Mesothelial cell of epicardium (in vitro differentiated cells): ENCODE measurements around the gene IRS4. TPM values are rescaled to one million over a fixed set of nuclear protein-coding genes. Genes with fewer than 3 reads are reported as not detected.
A peak's percentile ranks its signal among the peaks of the same experiment; 100 is the strongest.

Source experiments
- DNase-seq, 2 experiments: peaks; one replicate each; pipeline ENCODE4 v3.0.0; 2021; ENCODE audit warnings: low spot score in 2 of 2; ENCODE audit not compliant: unreplicated experiment in 2 of 2
- H3K27ac Mint-ChIP-seq: 2 replicates; pipeline ENCODE4 v1.8.0; 2021; ENCODE audit warnings: mixed read lengths
- H3K27me3 Mint-ChIP-seq: 2 replicates; pipeline ENCODE4 v1.8.0; 2021; ENCODE audit warnings: low read depth, mixed read lengths
- H3K36me3 Mint-ChIP-seq: 2 replicates; pipeline ENCODE4 v1.8.0; 2021; ENCODE audit warnings: mixed read lengths
- H3K4me1 Mint-ChIP-seq: 2 replicates; pipeline ENCODE4 v1.8.0; 2021; ENCODE audit warnings: mixed read lengths
- H3K4me3 Mint-ChIP-seq: 2 replicates; pipeline ENCODE4 v1.8.0; 2021; ENCODE audit warnings: mild to moderate bottlenecking, moderate library complexity, mixed read lengths
- H3K9me3 Mint-ChIP-seq: 2 replicates; pipeline ENCODE4 v1.8.0; 2021; ENCODE audit warnings: mixed read lengths
- CTCF ChIP-seq: fragments of 200-600 bp; sonication (generic); IDR thresholded peaks from one replicate; pipeline ENCODE4 v1.5.0; 2021; ENCODE audit warnings: antibody characterized with exemption; ENCODE audit not compliant: unreplicated experiment
- total RNA-seq: library from RNA; stranded (reverse); gene quantifications from 3 replicates; pipeline ENCODE4 v1.2.1, GENCODE V29; 2021

IRS4 gene
- total RNA-seq = 2.2 to 2.7 TPM (median 2.2 TPM) in 3 replicates

GRCh38 chrX:108736509-108737479 is at the start of gene IRS4:
IRS4 (minus strand) TSS chrX:108736563.
- no peaks in the 10 kb centered on the region for H3K9me3 Mint-ChIP-seq
- peaks cover 86% of the 10 kb centered on the region for H3K27me3 Mint-ChIP-seq
- no peak for TF ChIP-seq CTCF
- no peak within 1 kb of the TSS for H3K27ac Mint-ChIP-seq
- H3K36me3 Mint-ChIP-seq = no peaks in the 10 kb centered on the region
- H3K4me3 Mint-ChIP-seq = peak within 1 kb of the TSS; percentile 74
- peaks cover 19% of the 10 kb centered on the region for H3K4me1 Mint-ChIP-seq
- no peak for DNase-seq

- no peaks in the 10 kb centered on the region for H3K27me3 Mint-ChIP-seq
- no peak overlapping the region for H3K27ac Mint-ChIP-seq
- H3K4me1 Mint-ChIP-seq = no peaks in the 10 kb centered on the region
- peaks cover 15% of the 10 kb centered on the region for H3K9me3 Mint-ChIP-seq
- H3K36me3 Mint-ChIP-seq = no peaks in the 10 kb centered on the region
- no peak for DNase-seq
- no peak for TF ChIP-seq CTCF
- H3K4me3 Mint-ChIP-seq = no peak overlapping the region
These were observed 36.2 kb upstream of the IRS4 start for GRCh38 chrX:108772549-108772948.

DNA sequence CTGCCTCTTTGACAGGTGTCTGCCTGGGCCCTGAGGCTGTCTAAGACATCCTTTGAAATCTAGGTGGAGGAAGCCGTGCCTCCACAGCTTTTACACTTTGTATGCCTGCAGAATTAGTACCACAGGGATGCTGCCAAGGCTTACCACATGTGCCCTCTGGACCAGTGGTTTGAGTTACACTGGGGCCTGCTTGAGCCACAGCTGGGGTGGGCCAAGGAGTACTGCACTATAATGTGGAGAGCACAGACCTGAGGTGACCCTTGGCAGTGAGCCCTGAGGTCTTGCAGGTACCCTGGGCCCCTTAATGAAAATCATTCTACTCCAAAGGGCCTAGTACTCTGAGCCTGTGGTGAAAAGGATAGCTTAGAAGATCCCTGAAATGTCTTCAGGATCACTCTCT is 27.2 kb upstream of the IRS4 start:
- TF ChIP-seq CTCF = no peak
- Mint-ChIP-seq H3K36me3 (no peaks in the 10 kb centered on the region), H3K27ac (no peak overlapping the region), H3K4me3 (no peak overlapping the region), H3K27me3 (no peaks in the 10 kb centered on the region), H3K4me1 (no peaks in the 10 kb centered on the region), H3K9me3 (peaks cover 5% of the 10 kb centered on the region)
- DNase-seq = no peak

DNA sequence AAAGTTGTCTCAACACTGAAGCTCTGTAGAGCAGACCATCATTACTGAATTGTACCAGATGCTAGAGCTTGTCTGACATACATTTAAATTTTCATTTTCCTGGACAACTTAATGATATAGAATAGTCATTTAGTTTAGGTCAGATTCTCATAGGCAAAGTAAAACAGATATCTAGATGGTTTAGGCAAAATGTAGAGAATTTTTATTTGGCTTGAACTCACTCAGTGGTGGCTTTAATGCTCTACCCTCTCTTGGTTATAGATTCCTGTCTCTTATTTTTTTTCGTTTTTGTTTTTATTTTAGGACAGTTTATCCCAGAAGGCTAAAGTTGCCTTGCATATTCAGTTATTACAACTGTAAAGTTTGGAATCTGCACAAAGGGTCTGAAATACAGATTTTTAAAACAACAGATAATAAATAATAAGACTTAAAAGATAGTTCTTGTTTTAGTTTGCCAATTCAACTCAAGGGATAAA is 4.0 kb upstream of the IRS4 start:
- Mint-ChIP-seq H3K27me3 (peaks cover 74% of the 10 kb centered on the region), H3K4me3 (no peak overlapping the region), H3K9me3 (no peaks in the 10 kb centered on the region), H3K27ac (no peak overlapping the region), H3K36me3 (no peaks in the 10 kb centered on the region), H3K4me1 (peaks cover 2% of the 10 kb centered on the region)
- TF ChIP-seq CTCF = no peak
- DNase-seq = no peak

DNA sequence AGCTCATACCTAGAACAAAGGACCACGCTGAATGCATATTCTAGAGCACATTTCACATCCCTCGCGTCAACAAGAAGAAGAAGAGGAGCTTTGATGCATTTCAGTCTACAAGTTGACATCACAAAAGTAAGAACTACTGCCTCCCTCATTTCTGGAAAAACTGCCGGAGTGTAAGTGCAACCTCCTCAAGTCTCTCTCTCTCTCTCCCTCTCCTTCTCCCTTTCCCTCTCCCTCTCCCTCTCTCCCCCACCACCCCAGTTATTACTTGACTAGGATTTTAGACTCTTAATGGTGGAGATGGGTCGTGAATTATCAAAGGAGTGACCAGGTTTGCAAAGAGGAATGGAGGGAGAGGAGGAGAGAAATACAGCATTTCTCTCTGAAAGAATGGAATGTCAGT is 1.4 kb upstream of the IRS4 start:
- peaks cover 86% of the 10 kb centered on the region for H3K27me3 Mint-ChIP-seq
- no peak for TF ChIP-seq CTCF
- H3K4me3 Mint-ChIP-seq = peak overlapping the region; percentile 74
- H3K27ac Mint-ChIP-seq = no peak overlapping the region
- no peaks in the 10 kb centered on the region for H3K9me3 Mint-ChIP-seq
- H3K36me3 Mint-ChIP-seq = no peaks in the 10 kb centered on the region
- peaks cover 9% of the 10 kb centered on the region for H3K4me1 Mint-ChIP-seq
- DNase-seq = no peak
